ENCODE measurements around the gene MRPL37.
"Not testable (repeated sequence)": the region's sequence is repeated elsewhere in the genome, so short reads cannot be mapped to it uniquely, and the experiment has no call there.

Gene MRPL37

DNA sequence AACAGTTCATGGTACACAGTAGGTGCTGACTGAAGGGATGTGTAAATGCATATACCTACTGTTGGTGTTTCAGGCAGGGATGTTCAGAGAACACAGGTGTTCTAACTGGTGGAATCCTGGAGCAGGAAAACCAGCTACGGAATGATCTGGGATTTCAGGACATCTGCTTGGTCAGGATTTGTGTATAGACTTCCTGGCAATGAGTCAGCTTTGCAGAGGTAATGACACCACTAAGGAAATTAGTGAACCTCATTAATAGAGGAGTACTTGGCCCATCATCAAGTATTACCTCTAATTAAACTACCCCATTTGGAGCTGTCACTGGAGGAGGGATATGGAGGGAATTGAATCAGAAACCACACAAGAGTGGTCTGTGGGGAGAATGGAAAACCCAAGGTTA is 7.3 kb downstream of the MRPL37 start:
- peaks cover 19% of the 10 kb centered on the region for H3K79me2 ChIP-seq (ENCODE audit: insufficient read depth, low read length)
- H3K4me3 ChIP-seq (ENCODE audit: insufficient read depth, low read length, poor library complexity, severe bottlenecking): no peak overlapping the region
- H3K9me2 ChIP-seq (replicated peaks; ENCODE audit: insufficient read depth, low read length): no peaks in the 10 kb centered on the region
- no peak overlapping the region for H3K27ac ChIP-seq (ENCODE audit: low read depth, low read length)
- peaks cover 22% of the 10 kb centered on the region for H3K36me3 ChIP-seq (ENCODE audit: low read length)
- no peak overlapping the region for H2AFZ ChIP-seq (ENCODE audit: low read depth, low read length, severe bottlenecking)
- H3K4me2 ChIP-seq (ENCODE audit: low read depth, low read length, poor library complexity, severe bottlenecking): no peak overlapping the region
- no peak overlapping the region for H3K9ac ChIP-seq (ENCODE audit: low read length)
- TF ChIP-seq CTCF (IDR thresholded peaks at IDR 0.05; ENCODE audit: insufficient read depth, low read length, poor library complexity, severe bottlenecking) (no peak), EZH2phosphoT487 (conservative IDR thresholded peaks at IDR 0.05; ENCODE audit: low read length) (no peak)
- H3K27me3 ChIP-seq (ENCODE audit: low read length): no peaks in the 10 kb centered on the region
- H3K9me3 ChIP-seq (ENCODE audit: insufficient read depth, low read length): no peaks in the 10 kb centered on the region
- H3F3A ChIP-seq (ENCODE audit: insufficient read depth): no peaks in the 10 kb centered on the region
- no peaks in the 10 kb centered on the region for H4K20me1 ChIP-seq (ENCODE audit: low read depth, low read length)

DNA sequence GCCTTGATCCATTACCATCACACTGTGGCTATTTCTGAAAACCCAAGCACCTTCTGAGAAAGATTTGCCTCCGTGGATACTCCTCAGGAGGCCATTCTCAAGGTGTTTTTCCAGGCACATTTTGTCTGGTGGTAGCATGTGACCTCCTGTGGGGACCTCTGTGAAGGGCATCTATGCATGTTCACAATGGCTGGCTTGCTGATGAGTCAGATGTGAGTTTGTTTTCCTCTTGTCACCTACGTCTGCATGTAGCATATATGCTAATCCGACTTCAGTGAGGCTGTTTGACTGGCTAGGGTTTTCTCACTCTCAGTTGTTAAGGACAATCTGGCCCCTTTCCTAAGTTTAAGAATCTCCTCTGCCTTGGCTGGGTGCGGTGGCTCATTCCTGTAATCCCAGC is 7.9 kb downstream of the MRPL37 start:
- H3F3A ChIP-seq (ENCODE audit: insufficient read depth); H3K9ac ChIP-seq (ENCODE audit: low read length); H3K27ac ChIP-seq (ENCODE audit: low read depth, low read length); H2AFZ ChIP-seq (ENCODE audit: low read depth, low read length, severe bottlenecking); H3K4me2 ChIP-seq (ENCODE audit: low read depth, low read length, poor library complexity, severe bottlenecking); H3K9me3 ChIP-seq (ENCODE audit: insufficient read depth, low read length); H4K20me1 ChIP-seq (ENCODE audit: low read depth, low read length); H3K4me3 ChIP-seq (ENCODE audit: insufficient read depth, low read length, poor library complexity, severe bottlenecking); H3K27me3 ChIP-seq (ENCODE audit: low read length); H3K9me2 ChIP-seq (replicated peaks; ENCODE audit: insufficient read depth, low read length): not testable (repeated sequence)
- Histone ChIP-seq H3K79me2 (ENCODE audit: insufficient read depth, low read length) (peaks cover 13% of the 10 kb centered on the region), H3K36me3 (ENCODE audit: low read length) (peaks cover 25% of the 10 kb centered on the region)

DNA sequence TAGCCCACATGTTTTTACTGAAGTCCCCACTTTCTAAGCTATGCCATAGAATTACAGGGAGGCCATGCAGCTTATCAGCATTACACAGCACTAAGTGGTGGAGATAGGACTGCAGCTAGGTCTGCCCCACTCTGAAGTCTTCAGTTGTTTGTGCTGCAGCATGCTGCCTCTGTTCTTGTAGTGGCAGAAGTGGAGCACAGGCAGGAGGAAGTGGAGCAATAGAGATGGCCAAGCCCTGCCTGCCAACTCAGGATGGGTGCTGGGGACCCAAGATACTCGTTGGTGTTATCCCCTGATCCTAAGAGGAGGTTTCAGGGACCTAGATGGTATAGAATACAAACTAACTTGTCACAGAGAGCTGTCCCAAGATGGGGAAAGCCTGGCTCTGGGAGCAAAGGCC is 12.9 kb downstream of the MRPL37 start:
- H3F3A ChIP-seq (ENCODE audit: insufficient read depth): no peaks in the 10 kb centered on the region
- H3K79me2 ChIP-seq (ENCODE audit: insufficient read depth, low read length): no peaks in the 10 kb centered on the region
- no peak overlapping the region for H2AFZ ChIP-seq (ENCODE audit: low read depth, low read length, severe bottlenecking)
- H4K20me1 ChIP-seq (ENCODE audit: low read depth, low read length): no peaks in the 10 kb centered on the region
- no peak overlapping the region for H3K4me3 ChIP-seq (ENCODE audit: insufficient read depth, low read length, poor library complexity, severe bottlenecking)
- H3K9me3 ChIP-seq (ENCODE audit: insufficient read depth, low read length): no peaks in the 10 kb centered on the region
- H3K27me3 ChIP-seq (ENCODE audit: low read length): no peaks in the 10 kb centered on the region
- no peak overlapping the region for H3K27ac ChIP-seq (ENCODE audit: low read depth, low read length)
- peaks cover 22% of the 10 kb centered on the region for H3K36me3 ChIP-seq (ENCODE audit: low read length)
- no peak for TF ChIP-seq EZH2phosphoT487 (conservative IDR thresholded peaks at IDR 0.05; ENCODE audit: low read length)
- no peak for TF ChIP-seq CTCF (IDR thresholded peaks at IDR 0.05; ENCODE audit: insufficient read depth, low read length, poor library complexity, severe bottlenecking)
- H3K9ac ChIP-seq (ENCODE audit: low read length): no peak overlapping the region
- no peaks in the 10 kb centered on the region for H3K9me2 ChIP-seq (replicated peaks; ENCODE audit: insufficient read depth, low read length)
- no peak overlapping the region for H3K4me2 ChIP-seq (ENCODE audit: low read depth, low read length, poor library complexity, severe bottlenecking)

- Histone ChIP-seq H3K27me3 (ENCODE audit: low read length) (no peaks in the 10 kb centered on the region), H3K9me2 (replicated peaks; ENCODE audit: insufficient read depth, low read length) (no peaks in the 10 kb centered on the region), H3K9me3 (ENCODE audit: insufficient read depth, low read length) (no peaks in the 10 kb centered on the region), H3K36me3 (ENCODE audit: low read length) (peaks cover 13% of the 10 kb centered on the region; the same call in 1 of the 2 replicates), H3K4me3 (ENCODE audit: insufficient read depth, low read length, poor library complexity, severe bottlenecking) (no peak overlapping the region), H3K9ac (ENCODE audit: low read length) (no peak overlapping the region), H4K20me1 (ENCODE audit: low read depth, low read length) (no peaks in the 10 kb centered on the region), H3K27ac (ENCODE audit: low read depth, low read length) (no peak overlapping the region), H3F3A (ENCODE audit: insufficient read depth) (no peaks in the 10 kb centered on the region), H3K79me2 (ENCODE audit: insufficient read depth, low read length) (no peaks in the 10 kb centered on the region), H3K4me2 (ENCODE audit: low read depth, low read length, poor library complexity, severe bottlenecking) (no peak overlapping the region), H2AFZ (ENCODE audit: low read depth, low read length, severe bottlenecking) (no peak overlapping the region)
- no peak for TF ChIP-seq EZH2phosphoT487 (conservative IDR thresholded peaks at IDR 0.05; ENCODE audit: low read length)
- TF ChIP-seq CTCF (IDR thresholded peaks at IDR 0.05; ENCODE audit: insufficient read depth, low read length, poor library complexity, severe bottlenecking): no peak
Observed at GRCh38 chr1:54215523-54215922, 15.6 kb downstream of the MRPL37 start.
